Sigmoid colon (tissue), 7 donors: ENCODE data around the gene ACOT7. TPM values are rescaled to one million over a fixed set of nuclear protein-coding genes. Genes with fewer than 3 reads are reported as not detected.
A peak's percentile ranks its signal among the peaks of the same experiment; 100 is the strongest.

Experiments
- DNase-seq: peaks from one replicate; pipeline ENCODE4 v3.0.0-alpha.2; 2019
- H3K27ac ChIP-seq, 4 donors: fragments of 200-600 bp; sonication (generic); one replicate each; pipeline ENCODE4 v1.5.1; 2016 to 2019; ENCODE audit warnings: mild to moderate bottlenecking in 1 of 4
- H3K27me3 ChIP-seq, 3 donors: fragments of 200-600 bp; sonication (generic); one replicate each; pipeline ENCODE4 v1.5.1; 2019; ENCODE audit warnings: mild to moderate bottlenecking in 1 of 3
- H3K36me3 ChIP-seq, 4 donors: fragments of 200-600 bp; sonication (generic); one replicate each; pipeline ENCODE4 v1.5.1; 2016 to 2019
- H3K4me1 ChIP-seq, 4 donors: fragments of 200-600 bp; sonication (generic); one replicate each; pipeline ENCODE4 v1.5.1; 2017 to 2019
- H3K4me3 ChIP-seq, 4 donors: fragments of 200-600 bp; sonication (generic); one replicate each; pipeline ENCODE4 v1.5.1; 2017 to 2019; ENCODE audit warnings: mild to moderate bottlenecking in 2 of 4, moderate library complexity in 1 of 4
- H3K9me3 ChIP-seq, 4 donors: fragments of 200-600 bp in 3 of 4; sonication (generic) in 3 of 4; one replicate each; pipeline versions ENCODE4 v1.5.1 to v1.6.1; 2013 to 2019
- EP300 ChIP-seq, 4 donors: sonication (generic); formaldehyde crosslinking; IDR thresholded peaks; one replicate each; pipeline ENCODE4 v1.6.1; 2017; ENCODE audit warnings: antibody characterized with exemption in 4 of 4
- POLR2A ChIP-seq, 2 donors: fragments of 450-650 bp; IDR thresholded peaks; one replicate each; pipeline ENCODE4 v1.6.1; 2016; ENCODE audit warnings: antibody characterized with exemption in 2 of 2, mild to moderate bottlenecking in 2 of 2, moderate library complexity in 2 of 2
- POLR2AphosphoS5 ChIP-seq, 4 donors: sonication (generic); formaldehyde crosslinking; IDR thresholded peaks; one replicate each; pipeline ENCODE4 v1.6.1; 2017; ENCODE audit warnings: antibody characterized with exemption in 4 of 4
- WGBS, 2 donors: extraction: QIAGEN DNeasy Blood & Tissue Kit; methylation state at CpG; one replicate each; pipeline ENCODE4 v1.1.7; 2013; 5-methylcytosine and 5-hydroxymethylcytosine counted together
- intact Hi-C: fragments of 100-400 bp; cut with DNase I; formaldehyde crosslinking; loops from one replicate; pipeline ENCODE4 v1.15.1; 2023
- polyA plus RNA-seq, 3 donors: library from polyadenylated mRNA; stranded (reverse); fragments of 200-250 nt; gene quantifications; one replicate each; pipeline ENCODE4 v1.2.3, GENCODE V29; 2013
- total RNA-seq, 4 donors: library from RNA; depleted of rRNA; stranded (reverse); fragments of >200 nt; gene quantifications; one replicate each; pipeline ENCODE4 v1.1.0, GENCODE V29; 2016
- TF ChIP-seq, protein P1 (sequence below), 4 experiments: fragments of 450-650 bp in 3 of 4; fragments of 200-600 bp in 1 of 4; IDR thresholded peaks; one replicate each; pipeline ENCODE4 v1.5.1; 2016 to 2019; ENCODE audit warnings: antibody characterized with exemption in 4 of 4, mild to moderate bottlenecking in 3 of 4, moderate library complexity in 2 of 4
- donor health status: healthy with polysubstance abuse.
- donor health status: Bipolar disorder and iron deficiency.
- donor health status: healthy.

ACOT7 gene
- total and polyA plus RNA-seq, 7 donors: 17.9 to 81.0 (median 26.5) TPM

DNA sequence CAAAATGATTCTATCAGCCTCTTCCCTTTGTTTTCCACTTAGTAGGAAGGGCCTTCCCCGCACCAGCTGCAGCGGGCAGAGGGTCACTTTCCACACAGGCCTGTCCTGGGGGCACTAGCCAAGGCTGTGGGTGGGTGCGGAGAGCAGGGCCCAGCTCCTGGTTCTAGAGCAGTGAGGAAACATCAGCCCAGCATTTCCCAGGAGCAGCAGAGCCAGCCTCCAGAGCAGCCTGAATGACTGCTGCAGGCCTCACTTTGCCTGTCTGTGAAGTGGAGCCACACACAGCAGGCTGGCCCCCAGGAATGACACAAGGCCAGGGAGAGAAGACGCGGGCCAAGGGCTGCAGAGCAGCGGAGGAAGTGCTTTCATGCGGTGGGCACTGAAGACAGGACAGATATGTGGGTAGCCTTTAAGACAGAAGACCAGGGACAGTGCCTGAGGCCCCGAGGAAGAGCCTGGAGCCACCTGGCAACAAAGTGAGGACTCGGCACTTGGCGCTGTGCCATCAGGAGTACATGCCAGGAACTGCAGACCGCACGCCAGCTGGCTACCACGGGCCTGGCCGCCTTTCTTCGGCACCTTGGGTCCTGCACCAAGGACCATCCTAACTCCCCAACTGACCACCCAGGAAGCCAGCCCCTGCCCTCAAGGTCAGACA, 42.0 kb downstream of the ACOT7 start:
- no peaks in the 10 kb centered on the region for H3K36me3 ChIP-seq
- no peak for TF ChIP-seq POLR2A (IDR thresholded peaks at IDR 0.05)
- TF ChIP-seq EP300 (IDR thresholded peaks at IDR 0.05): no peak
- no peak for TF ChIP-seq POLR2AphosphoS5 (IDR thresholded peaks at IDR 0.05)
- TF ChIP-seq, protein P1, sequence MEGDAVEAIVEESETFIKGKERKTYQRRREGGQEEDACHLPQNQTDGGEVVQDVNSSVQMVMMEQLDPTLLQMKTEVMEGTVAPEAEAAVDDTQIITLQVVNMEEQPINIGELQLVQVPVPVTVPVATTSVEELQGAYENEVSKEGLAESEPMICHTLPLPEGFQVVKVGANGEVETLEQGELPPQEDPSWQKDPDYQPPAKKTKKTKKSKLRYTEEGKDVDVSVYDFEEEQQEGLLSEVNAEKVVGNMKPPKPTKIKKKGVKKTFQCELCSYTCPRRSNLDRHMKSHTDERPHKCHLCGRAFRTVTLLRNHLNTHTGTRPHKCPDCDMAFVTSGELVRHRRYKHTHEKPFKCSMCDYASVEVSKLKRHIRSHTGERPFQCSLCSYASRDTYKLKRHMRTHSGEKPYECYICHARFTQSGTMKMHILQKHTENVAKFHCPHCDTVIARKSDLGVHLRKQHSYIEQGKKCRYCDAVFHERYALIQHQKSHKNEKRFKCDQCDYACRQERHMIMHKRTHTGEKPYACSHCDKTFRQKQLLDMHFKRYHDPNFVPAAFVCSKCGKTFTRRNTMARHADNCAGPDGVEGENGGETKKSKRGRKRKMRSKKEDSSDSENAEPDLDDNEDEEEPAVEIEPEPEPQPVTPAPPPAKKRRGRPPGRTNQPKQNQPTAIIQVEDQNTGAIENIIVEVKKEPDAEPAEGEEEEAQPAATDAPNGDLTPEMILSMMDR (IDR thresholded peaks at IDR 0.05): no peak
- DNase-seq: peak; percentile 74
- no peak overlapping the region for H3K4me3 ChIP-seq
- peaks cover 0 to 41% (median 35%) of the 10 kb centered on the region in 4 donors for H3K4me1 ChIP-seq
- no peak overlapping the region for H3K27ac ChIP-seq
- H3K27me3 ChIP-seq: no peaks in the 10 kb centered on the region
- H3K9me3 ChIP-seq: no peaks in the 10 kb centered on the region
- intact Hi-C loops: no loop called here
- 41 to 74% methylated on average over 15 of the region's 15 CpGs for WGBS, 2 donors

DNA sequence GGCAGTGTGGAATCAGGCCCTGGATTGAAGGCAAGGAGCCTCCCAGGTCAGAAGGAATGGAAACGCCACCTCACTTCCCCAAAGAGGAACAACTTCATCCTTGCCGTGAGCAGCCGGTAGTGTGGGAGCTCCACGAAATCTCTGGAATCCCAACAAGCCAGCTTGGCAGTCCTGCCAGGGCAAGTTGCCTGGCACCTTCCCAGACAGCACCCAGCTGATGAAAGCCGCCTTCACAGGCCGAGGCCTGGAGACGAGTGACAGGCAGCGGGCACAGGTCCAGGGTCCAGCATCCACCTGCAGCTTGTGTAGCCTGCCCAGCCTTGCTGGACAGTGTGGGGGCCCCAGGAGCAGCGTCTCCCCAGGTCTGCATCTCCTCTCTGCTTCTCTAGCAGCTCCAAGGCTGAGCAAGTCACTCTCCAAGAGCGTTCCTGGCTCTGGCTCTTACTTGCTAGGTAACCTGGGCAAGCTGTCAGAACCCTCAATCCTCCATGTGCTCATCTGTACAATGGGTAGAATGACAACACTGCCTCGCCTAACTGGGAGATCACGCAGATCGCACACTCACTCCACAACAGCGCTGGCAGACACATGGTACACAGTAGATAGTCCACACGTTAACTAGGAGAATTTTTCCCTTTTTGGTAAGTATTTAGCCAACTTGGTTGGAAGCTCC, 43.0 kb downstream of the ACOT7 start:
- TF ChIP-seq EP300 (IDR thresholded peaks at IDR 0.05) (no peak), POLR2AphosphoS5 (IDR thresholded peaks at IDR 0.05) (no peak), POLR2A (IDR thresholded peaks at IDR 0.05) (no peak)
- TF ChIP-seq, protein P1 (IDR thresholded peaks at IDR 0.05): no peak
- Histone ChIP-seq H3K27ac (peak overlapping the region in 2 of 4 donors; percentile 14 to 24), H3K9me3 (no peaks in the 10 kb centered on the region), H3K27me3 (no peaks in the 10 kb centered on the region), H3K4me3 (no peak overlapping the region), H3K36me3 (no peaks in the 10 kb centered on the region), H3K4me1 (peaks cover 0 to 41% (median 35%) of the 10 kb centered on the region in 4 donors)
- intact Hi-C loops: no loop called here
- 63 to 84% methylated on average over 15 of the region's 15 CpGs for WGBS, 2 donors
- DNase-seq: peak; percentile 72

DNA sequence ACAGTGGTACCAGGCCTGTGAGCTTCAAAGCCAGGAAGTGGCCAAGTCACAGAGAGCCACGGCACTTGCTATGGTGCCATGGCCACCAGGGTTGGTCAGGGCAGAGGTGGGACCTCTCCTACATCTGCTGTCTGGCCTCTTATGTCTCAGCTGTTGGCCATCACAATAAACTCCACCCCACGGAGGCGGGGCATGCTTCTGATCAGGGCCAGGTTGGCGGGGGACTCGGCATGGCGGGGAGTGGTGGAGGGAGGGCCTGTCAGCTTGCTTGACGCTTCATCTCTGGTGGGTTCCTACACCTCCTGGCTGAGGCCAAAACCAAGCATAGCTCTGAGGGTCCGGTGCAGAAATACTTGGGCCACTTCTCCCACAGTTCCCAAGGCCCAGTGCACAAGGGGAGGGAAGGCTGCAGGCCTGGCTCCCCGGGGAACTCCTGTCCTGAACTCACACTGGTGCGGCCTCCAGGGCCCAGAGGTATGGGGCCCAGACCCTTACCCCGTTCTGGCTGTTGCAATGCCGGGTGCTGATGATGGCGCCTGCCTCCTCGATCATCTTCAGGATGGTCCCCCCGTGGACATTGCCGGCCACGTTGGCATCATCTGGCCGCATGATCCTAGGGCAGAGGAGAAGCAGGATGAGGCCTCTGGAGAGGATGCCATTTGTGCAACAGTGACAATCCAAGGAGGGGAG, 44.2 kb downstream of the ACOT7 start:
- intact Hi-C loops: no loop called here
- no peak overlapping the region for H3K4me3 ChIP-seq

DNA sequence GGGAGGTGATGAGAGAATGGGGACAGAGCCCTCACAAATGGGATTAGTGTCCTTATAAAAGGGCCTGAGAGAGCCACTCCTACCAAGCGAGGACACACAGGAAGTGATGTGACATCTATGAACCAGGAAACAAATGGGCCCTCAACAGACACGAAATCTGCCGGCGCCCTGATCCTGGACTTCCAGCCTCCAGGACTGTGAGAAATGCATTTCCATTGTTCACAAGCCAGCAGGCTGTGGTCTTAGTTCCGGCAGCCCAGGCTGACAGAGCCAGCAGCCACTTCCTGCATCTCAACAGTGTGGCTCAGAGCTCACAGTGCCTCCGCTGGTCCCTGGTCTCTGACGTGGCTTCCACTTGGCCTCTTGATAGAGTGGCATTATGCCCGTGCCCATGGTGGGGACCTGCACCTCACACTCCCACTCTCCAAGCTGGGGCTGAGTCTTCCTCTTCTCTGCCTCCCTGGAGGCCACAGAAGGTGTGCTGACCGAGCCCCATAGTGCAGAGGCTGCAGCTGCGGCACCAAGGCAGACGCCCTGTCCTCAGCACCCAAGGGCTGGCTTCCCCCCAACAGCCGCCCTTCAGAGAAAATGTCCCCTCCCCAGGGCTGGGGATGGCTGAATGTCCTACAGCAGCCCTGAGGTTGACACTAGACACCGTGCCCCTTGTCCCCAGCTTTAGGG, 44.9 kb downstream of the ACOT7 start:
- TF ChIP-seq, protein P1 (IDR thresholded peaks at IDR 0.05): no peak
- TF ChIP-seq EP300 (IDR thresholded peaks at IDR 0.05) (no peak), POLR2AphosphoS5 (IDR thresholded peaks at IDR 0.05) (no peak), POLR2A (IDR thresholded peaks at IDR 0.05) (no peak)
- Histone ChIP-seq H3K27me3 (no peaks in the 10 kb centered on the region), H3K4me1 (peaks cover 0 to 31% (median 26%) of the 10 kb centered on the region in 4 donors), H3K4me3 (no peak overlapping the region), H3K9me3 (no peaks in the 10 kb centered on the region), H3K36me3 (no peaks in the 10 kb centered on the region), H3K27ac (no peak overlapping the region)
- WGBS, 2 donors: 55 to 67% methylated on average over 13 of the region's 13 CpGs
- intact Hi-C loops: no loop called here
- no peak for DNase-seq

More for the DNA sequence above, 44.2 kb downstream of the ACOT7 start:
- Histone ChIP-seq H3K27me3 (no peaks in the 10 kb centered on the region), H3K27ac (no peak overlapping the region), H3K9me3 (no peaks in the 10 kb centered on the region), H3K4me1 (peaks cover 0 to 39% (median 34%) of the 10 kb centered on the region in 4 donors), H3K36me3 (no peaks in the 10 kb centered on the region)
- WGBS, 2 donors: 87 to 91% methylated on average over 18 of the region's 18 CpGs
- TF ChIP-seq POLR2A (IDR thresholded peaks at IDR 0.05) (no peak), POLR2AphosphoS5 (IDR thresholded peaks at IDR 0.05) (no peak), EP300 (IDR thresholded peaks at IDR 0.05) (no peak)
- TF ChIP-seq, protein P1 (IDR thresholded peaks at IDR 0.05): no peak
- DNase-seq: no peak
